ENCODE results near the gene USP36. TPM values are rescaled to one million over a fixed set of nuclear protein-coding genes. Genes with fewer than 3 reads are reported as not detected.

USP36 gene
- total RNA-seq, 1 experiment from 2014 or later, result 113 TPM

DNA sequence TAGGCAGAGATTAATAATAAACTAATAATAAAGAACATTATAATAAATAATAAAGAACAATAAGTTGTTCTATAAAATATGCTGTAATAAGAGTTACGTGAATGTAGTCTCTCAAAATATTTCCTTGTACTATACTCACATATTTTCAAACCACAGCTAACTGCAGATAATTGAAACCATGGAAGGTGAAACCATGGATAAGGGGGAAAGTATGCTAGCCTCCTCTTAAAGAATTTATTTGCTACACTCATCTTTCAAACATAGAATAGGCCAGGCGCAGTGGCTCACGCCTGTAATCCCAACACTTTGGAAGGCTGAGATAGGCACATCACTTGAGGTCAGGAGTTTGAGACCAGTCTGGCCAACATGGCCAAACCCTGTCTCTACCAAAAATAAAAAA lies 77.1 kb downstream of the USP36 start:
- ChIA-PET POLR2A (interaction anchor here (0.6 kb wide), 1 partner anchor 60 kb away, joined by 5 read pairs; no protein-coding TSS in a partner anchor), CTCF (no interaction called here)
- no peak overlapping the region for H3K4me3 ChIP-seq (ENCODE audit: low read depth in 2 of 2, low read length in 2 of 2)
- in situ Hi-C loops (cut with HindIII; ENCODE audit: low pct_unique_long_range_greater_than_20kb, low sequenced_read_pairs) (no loop called here), intact Hi-C loops (cut with micrococcal nuclease; ENCODE audit: unreplicated experiment) (no loop called here)
- no peak for TF ChIP-seq CTCF (IDR thresholded peaks at IDR 0.05)
- TF ChIP-seq TCF7L2 (IDR thresholded peaks at IDR 0.05; ENCODE audit: low read depth, low read length), result no peak
- no peak for TF ChIP-seq POLR2AphosphoS5 (IDR thresholded peaks at IDR 0.05; ENCODE audit: low read depth, low read length)
- no peak for TF ChIP-seq SIN3A (IDR thresholded peaks at IDR 0.05; ENCODE audit: borderline replicate concordance, insufficient read depth, low read depth, low read length)
- H3K9me3 ChIP-seq (ENCODE audit: control insufficient read depth, insufficient read depth, low read depth, low read length), result no peaks in the 10 kb centered on the region
- no peak overlapping the region for H3K27ac ChIP-seq (ENCODE audit: low read length)
- H3K36me3 ChIP-seq (ENCODE audit: control insufficient read depth, insufficient read depth, low read length), result no peaks in the 10 kb centered on the region
- H3K4me1 ChIP-seq (ENCODE audit: control insufficient read depth, insufficient read depth, low read length), result 0 out of 2 replicates have a peak, but pooled peaks cover 6% of the 10 kb centered on the region
- ATAC-seq, result no peak
- DNase-seq (ENCODE audit: low read depth, low spot score), result no peak
- H3K27me3 ChIP-seq (ENCODE audit: control insufficient read depth, insufficient read depth, low read length), result no peaks in the 10 kb centered on the region
- no TSS peak for BruUV-seq (replicated peaks)

DNA sequence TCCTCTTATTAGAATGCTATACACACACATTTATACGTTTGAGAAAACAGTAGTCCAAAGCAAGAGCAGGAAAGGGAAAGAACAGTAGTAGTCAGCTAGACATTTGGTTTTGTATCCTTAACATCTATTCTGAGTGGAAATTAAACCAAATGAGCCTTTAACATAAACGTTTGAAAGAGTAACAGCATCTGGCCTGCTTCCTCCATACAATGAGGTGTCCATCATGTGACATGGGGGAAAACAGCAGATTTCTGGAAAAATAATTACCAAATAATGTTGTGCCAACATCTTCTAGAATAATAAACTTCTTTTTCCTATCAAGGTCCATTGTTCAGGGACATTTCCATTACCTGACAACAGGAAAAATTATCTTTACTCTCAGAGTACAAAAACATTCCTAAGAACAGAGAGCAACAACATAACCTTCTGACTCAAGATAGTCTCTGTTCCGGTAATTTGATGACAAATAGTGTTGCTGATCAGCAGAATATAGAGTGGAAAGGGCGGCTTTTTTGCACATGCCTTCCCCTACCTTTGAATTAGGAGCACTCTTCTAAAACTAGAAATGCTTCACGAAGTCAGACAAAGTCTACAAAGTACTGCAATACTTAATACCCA lies 78.7 kb downstream of the USP36 start:
- ChIA-PET CTCF (no interaction called here), POLR2A (no interaction called here)
- Histone ChIP-seq H3K27ac (ENCODE audit: low read length) (no peak overlapping the region), H3K27me3 (ENCODE audit: control insufficient read depth, insufficient read depth, low read length) (no peaks in the 10 kb centered on the region), H3K4me1 (ENCODE audit: control insufficient read depth, insufficient read depth, low read length) (peaks cover 6% of the 10 kb centered on the region; the same call in 1 of the 2 replicates), H3K9me3 (ENCODE audit: control insufficient read depth, insufficient read depth, low read depth, low read length) (no peaks in the 10 kb centered on the region), H3K4me3 (ENCODE audit: low read depth in 2 of 2, low read length in 2 of 2) (no peak overlapping the region), H3K36me3 (ENCODE audit: control insufficient read depth, insufficient read depth, low read length) (no peaks in the 10 kb centered on the region)
- intact Hi-C loops (cut with micrococcal nuclease; ENCODE audit: unreplicated experiment), result no loop called here
- in situ Hi-C loops (cut with HindIII; ENCODE audit: low pct_unique_long_range_greater_than_20kb, low sequenced_read_pairs), result no loop called here
- BruUV-seq (replicated peaks), result TSS peak; percentile 17
- no peak for ATAC-seq
- no peak for DNase-seq (ENCODE audit: low read depth, low spot score)
- TF ChIP-seq, protein P1, sequence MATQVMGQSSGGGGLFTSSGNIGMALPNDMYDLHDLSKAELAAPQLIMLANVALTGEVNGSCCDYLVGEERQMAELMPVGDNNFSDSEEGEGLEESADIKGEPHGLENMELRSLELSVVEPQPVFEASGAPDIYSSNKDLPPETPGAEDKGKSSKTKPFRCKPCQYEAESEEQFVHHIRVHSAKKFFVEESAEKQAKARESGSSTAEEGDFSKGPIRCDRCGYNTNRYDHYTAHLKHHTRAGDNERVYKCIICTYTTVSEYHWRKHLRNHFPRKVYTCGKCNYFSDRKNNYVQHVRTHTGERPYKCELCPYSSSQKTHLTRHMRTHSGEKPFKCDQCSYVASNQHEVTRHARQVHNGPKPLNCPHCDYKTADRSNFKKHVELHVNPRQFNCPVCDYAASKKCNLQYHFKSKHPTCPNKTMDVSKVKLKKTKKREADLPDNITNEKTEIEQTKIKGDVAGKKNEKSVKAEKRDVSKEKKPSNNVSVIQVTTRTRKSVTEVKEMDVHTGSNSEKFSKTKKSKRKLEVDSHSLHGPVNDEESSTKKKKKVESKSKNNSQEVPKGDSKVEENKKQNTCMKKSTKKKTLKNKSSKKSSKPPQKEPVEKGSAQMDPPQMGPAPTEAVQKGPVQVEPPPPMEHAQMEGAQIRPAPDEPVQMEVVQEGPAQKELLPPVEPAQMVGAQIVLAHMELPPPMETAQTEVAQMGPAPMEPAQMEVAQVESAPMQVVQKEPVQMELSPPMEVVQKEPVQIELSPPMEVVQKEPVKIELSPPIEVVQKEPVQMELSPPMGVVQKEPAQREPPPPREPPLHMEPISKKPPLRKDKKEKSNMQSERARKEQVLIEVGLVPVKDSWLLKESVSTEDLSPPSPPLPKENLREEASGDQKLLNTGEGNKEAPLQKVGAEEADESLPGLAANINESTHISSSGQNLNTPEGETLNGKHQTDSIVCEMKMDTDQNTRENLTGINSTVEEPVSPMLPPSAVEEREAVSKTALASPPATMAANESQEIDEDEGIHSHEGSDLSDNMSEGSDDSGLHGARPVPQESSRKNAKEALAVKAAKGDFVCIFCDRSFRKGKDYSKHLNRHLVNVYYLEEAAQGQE (IDR thresholded peaks at IDR 0.05; ENCODE audit: insufficient read depth in 1 of 2, low read depth in 2 of 2, low read length in 1 of 2), result no peak
- TF ChIP-seq CTCF (IDR thresholded peaks at IDR 0.05), result no peak
- TF ChIP-seq POLR2AphosphoS5 (IDR thresholded peaks at IDR 0.05; ENCODE audit: low read depth, low read length), result no peak
- no peak for TF ChIP-seq SIN3A (IDR thresholded peaks at IDR 0.05; ENCODE audit: borderline replicate concordance, insufficient read depth, low read depth, low read length)
- TF ChIP-seq TCF7L2 (IDR thresholded peaks at IDR 0.05; ENCODE audit: low read depth, low read length), result no peak
